Measurements from ENCODE around the gene C6orf132.

Gene C6orf132

DNA sequence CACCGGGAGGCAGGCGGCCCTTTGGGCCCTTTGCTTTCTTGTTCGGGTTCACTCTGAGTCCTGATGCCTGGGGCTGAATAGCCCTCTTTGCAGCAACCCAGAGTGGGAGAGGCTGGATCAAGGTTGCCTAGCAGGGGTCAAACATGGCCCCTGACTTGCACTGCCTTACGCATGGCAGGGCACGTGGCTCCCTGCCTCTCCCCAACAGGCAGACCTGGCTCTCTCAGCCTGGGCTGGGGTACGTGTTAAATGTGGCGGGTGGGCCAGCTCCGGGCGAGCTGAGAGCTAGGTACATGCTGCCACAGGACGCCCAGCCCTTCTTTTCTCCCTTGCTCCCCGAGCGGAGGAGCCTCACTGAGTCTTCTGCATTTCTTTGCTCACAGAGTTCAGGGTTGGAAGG is 7.3 kb downstream of the C6orf132 start:
- no peak for DNase-seq

DNA sequence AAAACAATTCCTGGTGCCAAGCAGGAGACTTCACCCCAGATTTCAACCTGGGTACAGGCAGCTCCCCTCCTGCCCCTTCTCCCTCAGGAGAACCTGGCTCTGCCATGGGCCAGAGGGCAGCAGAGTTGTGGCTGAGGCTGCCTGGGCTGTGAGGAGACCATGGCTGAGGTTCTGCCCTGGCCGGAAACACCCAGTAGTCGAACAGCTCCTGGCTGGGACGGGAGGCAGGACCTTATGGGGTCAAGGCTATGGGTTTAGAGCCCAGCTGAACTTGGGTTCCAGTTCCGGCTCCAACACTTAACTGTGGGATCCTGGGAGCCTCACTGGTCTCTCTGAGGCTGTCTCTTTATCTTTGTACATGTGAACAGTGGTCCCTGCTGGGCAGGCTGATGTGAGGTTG is 8.5 kb downstream of the C6orf132 start:
- no peak for DNase-seq

DNA sequence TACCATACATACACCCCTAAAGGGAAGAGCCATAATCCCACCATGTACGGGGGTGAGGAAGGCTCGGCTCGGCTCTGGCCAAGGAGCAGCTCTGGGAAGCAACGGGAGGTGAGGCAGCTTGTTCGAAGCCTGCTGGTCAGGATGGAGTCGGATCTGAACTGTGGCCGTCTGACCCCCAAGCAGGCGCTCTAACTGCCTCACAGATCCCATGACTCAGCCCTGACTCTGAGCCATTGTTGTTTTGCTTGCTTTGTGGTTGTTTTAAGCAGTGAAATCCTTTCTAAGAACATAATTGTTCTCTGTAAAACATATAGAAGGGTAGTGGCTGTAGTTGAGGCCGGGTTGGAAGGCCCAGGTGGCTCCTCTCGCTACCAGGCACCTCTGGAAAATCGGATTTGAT is 10.9 kb downstream of the C6orf132 start:
- no peak for DNase-seq

DNA sequence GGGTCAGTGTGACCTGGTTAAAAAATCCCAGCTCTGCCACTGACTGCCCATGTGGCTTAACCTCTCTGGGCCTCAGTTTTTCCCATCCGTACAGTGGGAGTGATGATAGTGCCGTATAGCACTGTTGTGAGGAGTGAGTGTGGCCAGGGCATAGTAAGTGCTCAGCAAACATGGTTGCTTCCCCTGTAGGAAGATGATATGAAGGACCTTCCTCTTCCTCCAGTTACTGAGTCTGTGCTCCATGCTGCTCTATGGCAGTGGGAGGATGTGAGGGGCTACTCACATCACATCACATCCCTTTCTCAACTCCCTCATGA is 13.1 kb downstream of the C6orf132 start:
- DNase-seq: no peak

DNA sequence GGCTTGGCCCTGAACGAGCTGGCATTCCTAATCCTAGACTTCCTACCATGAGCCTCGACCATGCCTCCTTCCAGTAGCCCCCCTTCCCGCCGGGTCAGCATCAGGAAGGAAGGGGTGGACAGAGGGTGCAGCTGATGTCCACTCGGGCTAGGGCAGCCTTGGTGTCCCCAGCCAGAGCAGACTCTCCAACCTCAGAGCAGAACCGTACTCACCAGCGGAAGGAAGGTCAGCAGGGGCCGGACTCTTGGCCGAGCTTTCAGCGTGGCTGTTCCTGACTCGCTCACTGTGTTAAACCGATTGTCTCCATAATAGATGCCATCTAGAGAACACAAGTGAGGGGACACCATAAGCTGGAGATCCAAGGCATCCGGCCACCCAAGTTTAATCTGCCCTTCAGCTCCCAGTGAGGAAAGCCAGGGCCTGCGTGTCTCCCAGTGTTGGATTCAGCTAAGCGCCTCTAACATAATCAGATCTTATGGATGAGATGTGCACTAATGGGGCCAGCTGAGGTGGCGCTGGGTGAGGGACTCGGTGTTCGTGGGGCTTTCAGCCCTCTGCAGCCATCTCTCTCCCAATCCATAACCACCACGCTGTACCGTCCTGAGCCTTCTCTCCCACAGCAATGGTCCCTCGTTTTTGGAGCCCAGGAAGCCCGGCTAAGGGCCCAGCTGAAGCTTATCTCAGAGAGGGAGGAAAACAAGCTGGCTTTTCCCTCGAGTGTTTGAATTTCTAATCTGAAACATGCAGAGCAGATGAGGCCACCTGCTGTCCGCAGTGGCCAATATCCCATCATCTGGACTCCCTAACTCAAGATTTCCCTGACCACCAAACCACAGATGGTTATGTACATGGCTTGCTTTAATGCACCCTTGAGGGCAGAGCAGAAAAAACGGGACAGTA is 13.7 kb downstream of the C6orf132 start:
- DNase-seq: no peak

DNA sequence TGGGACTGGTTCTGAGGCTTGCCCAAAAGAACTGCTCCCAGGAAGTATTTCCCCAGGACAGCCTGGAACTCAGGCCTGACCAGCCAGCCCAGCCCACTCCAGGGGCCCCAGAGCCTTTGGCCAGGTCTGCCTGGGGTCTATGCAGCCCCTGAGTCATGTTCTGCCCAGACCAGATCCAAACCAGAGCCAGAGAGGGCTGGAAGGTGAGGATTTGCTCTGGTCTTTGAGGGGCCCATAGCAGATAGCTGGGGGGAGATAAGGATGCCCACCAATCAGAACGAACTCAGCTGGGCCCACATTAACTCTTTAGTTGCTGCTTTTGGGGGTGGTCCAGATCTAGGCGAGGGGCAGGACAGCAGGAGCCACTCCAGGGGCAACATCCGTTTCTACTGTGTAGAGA is 16.8 kb downstream of the C6orf132 start:
- no peak for DNase-seq

DNA sequence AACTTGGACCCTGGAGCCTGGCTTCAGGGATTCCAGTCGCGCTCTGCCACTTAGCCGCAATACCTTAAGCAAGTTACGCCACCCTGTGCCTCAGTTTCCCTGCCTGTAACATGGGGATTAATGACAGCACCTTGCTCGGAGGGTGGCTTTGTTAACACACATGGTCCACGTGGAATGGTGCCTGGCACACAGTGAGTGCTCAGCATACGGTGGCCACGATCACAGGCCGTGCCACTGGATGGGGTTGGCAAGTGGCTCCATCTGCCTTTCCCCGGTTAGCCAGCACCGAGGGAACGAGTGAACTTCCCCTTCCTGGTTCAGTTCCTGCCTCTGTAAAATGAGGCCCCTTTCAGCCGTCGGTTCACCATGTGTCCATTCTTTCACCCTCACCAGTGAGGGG is 17.2 kb downstream of the C6orf132 start:
- no peak for DNase-seq

DNA sequence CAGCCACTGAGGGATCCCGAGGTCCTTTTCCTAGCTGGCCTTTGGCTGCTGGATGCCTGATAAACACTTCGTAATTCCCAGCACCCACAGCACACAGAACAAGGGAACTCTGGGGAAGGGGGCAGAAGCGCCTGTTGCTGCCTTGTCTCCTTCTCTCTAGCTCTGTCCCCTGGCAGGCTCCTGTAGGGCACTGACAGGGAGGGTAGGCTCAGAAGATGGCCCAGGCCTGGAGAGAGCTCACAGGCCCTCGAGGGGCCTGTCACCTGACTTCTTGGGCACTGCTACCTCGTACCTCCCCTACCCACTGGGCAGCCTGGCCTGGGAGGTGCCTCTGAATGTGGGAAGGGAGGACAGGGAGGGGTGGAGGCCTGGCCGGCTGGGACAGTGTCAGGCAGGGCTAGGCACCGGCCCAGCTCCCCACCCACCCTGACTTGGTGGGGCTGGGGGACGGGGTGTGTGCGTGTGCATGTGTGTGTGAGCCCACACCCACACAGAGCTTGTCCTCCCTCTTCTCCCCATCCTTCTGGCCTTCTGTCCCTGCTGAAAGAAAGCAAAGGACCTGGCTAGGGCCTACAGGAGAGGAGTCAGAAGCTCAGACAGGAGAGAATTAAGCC is 18.1 kb downstream of the C6orf132 start:
- no peak for DNase-seq

DNA sequence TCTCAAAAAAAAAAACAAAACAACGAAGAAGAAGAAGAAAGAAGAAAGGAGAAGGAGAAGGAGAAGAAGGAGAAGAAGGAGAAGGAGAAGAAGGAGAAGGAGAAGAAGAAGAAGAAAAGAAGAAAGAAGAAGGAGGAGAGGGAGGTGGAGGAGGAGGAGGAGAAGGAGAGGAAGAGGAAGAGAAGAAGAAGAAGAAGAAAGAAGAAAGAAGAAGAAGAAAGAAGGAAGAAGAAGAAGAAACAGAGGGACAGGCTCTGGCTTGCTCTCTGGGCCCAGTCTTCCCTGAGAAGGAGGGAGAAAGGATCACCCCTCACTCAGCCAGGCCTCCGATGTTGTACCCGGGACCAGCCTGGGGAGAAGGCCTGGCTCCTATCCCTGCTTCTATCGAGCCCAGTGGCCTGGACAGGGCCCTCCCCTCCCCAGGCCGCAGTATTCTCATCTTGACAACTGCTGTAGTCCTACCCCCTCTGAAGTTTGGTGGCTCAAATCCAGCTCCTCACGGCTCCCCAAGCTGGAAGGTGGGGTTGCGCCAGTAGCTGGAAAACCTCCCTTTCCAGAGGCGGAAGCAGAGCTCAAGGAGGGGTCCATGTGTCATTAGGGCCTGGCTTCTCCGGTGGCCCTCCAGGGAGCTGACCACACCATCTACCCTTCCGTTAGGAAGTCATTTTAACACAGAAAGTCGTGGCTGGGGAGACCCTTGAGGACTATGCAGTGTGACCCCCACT is 18.9 kb downstream of the C6orf132 start:
- DNase-seq: no peak

DNA sequence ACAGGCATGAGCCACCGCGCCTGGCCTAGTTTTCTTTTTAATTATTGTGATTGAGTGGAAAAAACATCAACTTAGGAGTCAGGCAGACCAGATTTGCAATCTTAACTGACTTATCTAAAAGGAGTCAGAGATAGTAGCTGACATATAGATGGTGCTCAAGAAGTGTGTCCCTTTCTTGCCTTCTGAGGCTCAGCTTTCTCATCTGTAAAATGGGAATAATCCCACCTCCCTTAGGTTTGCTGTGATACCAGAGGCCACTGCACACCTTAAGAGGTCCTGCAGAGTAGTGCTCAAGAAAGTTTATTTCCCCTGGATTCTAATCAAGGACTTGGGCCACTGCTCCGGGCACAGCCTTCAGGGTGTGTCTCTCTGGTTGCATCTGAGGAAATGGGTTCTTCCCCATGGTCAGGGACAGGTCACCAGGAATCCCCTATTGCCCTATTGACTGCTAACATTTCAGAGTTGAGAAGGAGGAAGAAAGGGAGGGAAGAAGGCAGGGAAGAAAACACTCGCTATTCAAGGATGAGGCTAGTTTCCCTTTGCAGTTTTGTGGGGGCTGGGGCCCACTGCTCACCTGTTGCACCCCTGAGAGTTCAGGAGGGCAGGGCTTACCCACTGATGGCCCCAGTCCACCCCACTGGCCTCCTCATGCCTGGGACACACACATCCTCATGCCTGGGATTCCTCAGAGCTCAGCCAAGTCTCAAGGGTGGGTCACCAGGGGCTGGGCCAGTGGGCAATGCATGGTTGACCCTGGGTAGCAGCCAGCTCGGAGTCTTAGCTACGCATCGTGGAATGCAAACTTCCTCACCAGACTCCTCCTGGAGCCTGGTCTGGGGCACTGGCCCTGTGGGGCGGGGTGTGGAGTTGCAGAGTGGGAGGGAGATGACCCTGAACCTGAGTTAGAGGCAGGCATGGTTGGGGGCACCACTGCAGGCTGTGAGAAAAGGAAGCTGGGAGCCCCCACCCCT is 21.2 kb downstream of the C6orf132 start:
- DNase-seq: no peak

DNA sequence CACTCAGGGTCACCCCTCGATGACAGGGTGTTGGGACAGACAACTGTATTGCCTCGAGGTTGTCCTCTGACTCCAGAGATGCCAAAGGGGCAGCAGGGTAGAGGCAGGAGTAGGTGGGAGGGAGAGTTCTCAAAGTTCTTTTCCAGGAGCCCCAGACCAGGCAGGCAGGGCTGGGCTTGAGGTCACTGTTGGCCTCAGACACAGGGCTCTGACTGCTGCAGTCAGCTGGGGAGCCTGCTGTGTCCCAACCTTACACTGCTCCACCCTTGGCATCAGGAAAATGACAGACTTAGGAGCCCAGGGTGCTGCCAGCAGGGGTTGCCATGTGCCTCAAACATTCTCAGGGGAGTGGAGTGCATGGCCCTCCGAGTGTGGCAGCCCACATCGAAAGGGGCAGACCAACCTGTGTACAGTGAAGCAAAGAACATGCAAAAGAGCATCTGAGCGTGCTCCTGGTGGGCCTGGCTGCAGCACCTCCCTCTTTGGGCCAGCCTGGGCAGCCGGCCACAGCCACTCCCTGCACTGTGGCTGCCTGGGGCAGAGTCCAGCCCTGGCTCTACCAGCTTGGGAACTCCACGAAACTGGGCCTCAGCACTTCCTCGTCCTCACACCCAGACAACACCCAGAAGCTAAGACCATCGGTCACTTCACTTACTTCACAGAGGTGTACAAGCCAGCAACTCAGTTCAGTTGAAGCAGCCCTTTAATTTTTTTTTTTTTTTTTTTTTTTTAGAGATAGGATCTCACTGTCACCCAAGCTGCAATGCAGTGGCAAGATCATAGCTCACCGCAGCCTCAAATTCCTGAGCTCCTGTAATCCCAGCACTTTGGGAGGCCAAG is 24.0 kb downstream of the C6orf132 start:
- DNase-seq: no peak

DNA sequence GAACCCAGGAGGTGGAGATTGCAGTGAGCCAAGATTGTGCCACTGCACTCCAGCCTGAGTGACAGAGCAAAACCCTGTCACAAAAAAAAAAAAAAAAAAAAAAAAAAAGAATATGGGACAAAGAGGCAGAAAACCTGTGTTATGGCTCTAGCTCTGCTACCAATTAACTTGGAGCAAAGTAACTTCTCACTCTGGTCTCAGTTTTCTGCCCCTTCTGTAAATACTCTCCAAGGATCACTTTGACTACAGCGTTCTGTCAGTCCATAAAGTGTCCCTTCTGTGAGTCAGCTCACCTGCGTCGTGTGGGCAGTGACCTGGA is 24.6 kb downstream of the C6orf132 start:
- DNase-seq: no peak

DNA sequence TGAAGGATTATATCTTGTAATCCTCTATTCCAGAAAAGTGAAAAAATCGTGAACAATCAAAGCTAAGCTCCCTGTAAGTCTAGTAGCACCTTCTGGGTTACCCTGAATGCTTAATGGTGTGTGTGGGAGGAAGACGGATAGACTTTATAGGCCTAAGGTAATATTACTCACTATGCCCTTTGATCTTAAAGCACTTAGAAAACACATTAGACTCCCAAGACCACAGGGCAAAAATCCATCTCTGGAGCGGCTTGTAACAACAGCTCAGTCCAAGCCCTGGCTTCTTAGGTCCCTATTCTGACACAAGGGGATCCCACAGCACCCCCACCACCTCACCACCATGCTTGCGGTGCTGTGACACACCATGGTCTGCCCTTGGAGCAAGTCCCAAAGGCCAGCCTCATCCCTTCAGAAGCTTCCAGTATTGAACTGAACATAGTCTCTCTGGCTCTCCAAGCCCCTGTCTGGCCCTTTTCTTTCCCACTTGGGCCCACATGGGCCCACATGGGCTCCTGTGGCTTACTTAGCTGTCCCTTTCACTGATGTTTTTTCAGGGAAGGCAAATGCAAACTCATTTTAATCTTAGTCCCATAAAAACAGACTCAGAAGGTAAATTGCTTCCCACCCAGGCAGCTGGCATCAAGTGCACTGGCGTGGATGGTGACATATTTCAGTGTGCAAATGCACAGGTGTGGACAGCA is 28.3 kb downstream of the C6orf132 start:
- no peak for DNase-seq

DNA sequence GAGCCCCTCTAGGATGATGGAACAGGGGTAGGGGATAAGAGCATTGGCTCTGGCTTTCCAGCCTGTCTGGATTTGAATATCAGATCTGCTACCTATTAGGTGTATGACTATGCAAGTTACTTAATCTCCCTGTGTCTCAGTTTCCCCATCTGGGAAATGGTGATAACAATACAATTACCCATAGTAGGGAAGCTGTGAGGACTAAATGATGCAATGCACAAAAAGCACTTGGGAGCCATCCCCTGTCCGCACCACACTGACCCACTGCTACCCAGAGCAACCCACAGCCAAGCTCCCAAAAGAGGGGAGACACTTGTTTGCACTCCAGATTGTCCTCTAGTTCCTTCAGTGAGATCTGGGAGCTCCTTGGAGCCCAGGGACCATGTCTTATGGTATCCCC is 30.1 kb downstream of the C6orf132 start:
- no peak for DNase-seq

DNA sequence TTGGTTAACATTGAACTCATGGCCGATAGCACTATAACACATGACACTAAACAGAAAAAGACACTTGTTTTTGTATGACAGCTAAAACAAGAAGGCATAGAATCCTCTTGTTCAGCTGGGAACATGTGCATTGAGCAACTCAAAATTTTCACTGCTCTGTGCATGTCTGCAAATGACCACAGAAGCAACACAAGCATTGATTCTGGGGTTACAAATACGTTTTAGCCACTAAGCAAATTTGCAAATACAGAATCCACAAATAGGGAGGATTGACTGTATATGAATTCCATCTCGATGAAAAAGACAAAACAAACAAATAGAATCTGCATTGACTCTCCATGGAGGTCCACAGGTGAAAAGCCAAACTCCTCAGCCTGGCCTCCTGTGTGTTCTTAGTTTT is 31.7 kb downstream of the C6orf132 start:
- no peak for DNase-seq

DNA sequence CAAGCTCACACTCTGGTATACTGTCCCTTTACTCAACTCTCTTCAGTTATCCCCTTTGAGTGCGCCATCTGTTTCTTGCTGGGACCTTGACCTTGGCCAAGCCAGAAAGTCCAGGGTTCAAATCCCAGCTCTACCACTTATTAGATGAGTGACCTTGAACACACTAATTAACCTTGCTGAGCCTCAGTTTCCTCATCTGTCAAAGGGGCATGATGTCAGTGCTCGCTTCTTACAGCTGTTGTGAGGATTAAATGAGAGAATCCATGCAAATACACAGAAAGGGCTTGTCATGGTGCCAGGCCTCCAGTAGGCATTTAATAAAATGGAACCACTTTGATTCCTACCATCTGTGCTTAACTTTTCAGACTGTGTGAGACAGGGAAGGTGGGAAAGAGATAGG is 34.3 kb downstream of the C6orf132 start:
- no peak for DNase-seq

DNA sequence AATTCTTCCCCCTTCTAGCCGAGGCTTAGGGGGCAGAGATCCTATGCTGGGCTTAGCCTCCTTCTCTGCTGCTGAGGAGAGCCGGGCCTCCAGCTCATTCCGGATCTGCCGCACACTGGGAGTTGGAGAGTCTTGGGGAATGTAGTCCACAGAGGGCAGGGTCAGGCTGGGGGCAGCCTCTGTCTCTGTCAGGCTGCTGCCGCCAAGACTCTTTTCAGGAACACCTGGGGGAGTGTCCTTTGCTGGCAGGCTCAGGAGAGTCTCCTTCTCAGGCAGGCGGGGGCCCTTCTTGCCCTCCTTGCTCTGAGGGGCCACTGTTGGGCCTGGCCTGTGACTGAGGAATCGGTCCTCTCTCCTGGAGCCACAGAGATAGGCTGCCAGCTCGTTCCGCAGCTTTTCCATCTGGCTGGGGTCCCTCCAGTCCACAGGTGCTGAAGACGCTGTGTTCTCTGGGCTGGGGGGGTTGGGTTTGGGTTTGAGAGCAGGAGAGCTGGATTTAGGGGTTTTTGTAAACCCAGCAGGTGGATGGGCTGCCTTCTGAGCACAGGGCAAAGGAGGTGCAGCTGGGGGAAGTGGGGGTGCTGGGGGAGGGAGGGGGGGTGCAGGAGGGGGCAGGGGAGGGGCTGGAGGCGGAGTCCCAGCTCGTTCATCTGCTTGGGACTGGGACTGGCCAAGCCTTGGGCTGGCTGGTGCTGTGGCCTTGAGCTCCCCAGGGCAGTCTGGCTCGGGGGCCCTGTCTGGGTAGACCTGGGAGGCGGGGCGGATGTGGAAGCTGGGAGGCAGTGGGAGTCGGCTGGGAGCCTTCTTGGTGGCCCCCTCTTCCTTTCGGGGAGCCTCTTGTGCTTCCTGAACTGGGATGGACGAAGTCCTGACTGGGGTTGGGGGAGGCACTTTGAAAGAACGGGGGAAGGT is 36.1 kb downstream of the C6orf132 start:
- no peak for DNase-seq

DNA sequence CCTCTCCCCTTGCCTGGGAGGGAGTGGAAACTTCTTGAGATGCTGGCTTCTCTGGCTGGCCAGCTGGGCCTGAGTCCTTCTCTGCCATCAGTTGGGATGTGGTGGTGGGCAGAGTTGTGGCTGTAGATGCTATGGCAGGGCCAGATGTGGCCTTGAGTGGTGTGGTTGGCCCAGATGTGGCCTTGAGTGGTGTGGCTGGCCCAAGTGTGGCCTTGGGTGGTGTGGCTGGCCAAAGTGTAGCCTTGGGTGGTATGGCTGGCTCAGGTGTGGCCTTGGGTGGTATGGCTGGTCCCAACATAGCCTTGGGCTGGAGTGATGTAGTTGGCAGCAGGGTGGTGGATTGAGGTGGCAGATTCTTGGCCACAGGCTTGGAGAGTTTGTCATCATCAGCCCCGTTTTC is 36.7 kb downstream of the C6orf132 start:
- no peak for DNase-seq

DNA sequence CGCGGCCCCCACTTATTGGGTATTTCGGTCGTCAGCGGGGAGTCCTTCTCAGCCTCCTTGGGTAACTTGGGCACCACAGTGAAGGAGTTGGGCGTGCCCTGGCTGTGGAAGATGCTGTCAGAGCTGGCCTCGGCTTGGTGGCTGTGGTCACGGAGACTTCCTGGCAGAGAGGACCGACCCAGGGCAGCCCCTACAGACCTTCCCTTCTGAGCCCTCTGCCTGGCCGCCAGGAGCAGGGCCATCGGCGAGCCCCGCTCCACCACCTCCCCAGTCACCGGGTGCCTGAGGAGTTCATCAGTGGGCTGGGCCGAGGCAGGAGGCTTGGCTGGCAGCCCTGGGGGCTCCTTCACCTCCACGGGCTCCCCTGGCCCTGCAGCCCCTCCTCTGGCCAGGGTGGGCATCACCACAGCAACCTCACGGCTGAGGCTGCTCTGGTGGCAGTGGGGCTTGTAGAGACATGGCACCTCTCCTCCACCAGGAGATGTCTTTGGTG is 37.2 kb downstream of the C6orf132 start:
- no peak for DNase-seq

DNA sequence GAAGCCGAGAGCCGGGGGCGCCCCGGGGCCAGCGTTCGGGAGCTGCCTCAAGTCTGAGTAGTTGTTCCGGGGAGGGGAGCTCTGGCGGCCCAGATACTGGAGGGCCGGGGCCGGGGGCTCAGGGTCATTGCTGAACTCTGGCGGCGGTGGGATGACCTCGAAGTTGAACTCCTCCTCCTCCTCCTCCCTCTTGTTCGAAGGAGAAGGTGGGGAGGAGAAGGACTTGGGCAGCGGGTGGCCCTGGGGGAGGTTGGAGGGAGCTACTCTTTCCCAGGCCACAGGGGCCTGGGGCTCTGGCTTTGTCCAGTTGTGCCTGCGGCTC is 37.7 kb downstream of the C6orf132 start:
- DNase-seq: no peak
